ENCODE results near the gene ATP2C2. TPM values are rescaled to one million over a fixed set of nuclear protein-coding genes. Genes with fewer than 3 reads are reported as not detected.

ATP2C2 gene
- total RNA-seq, 1 donor from 2014 or later, result not detected

DNA sequence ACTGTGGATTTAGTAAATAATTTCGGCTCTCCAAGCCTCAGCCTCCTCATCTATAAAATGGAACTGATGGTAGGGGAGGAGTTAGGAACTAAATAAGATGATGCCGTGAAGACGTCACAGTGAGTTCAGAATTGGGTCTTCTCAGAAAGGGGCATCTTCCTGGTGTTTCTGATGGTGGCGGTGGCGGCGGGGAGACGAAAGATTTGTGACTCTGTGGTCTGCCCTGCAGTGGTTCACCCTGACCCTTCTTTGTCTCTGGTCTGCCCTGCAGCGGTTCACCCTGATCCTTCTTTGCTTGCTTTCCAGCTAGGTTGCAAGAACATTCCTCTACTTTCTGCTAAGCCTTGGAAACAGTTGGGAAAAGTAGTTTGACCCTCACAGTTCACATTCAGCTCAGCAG lies 39.3 kb upstream of the ATP2C2 start:
- no peak for DNase-seq
- intact Hi-C loops (cut with micrococcal nuclease), result no loop called here
- CTCF ChIA-PET, result no interaction called here

GRCh38 chr16:84329843-84330684 lies 38.3 kb upstream of the ATP2C2 start:
- ATAC-seq (ENCODE audit: low read depth) (no peak), DNase-seq (no peak)
- H3K27ac Mint-ChIP-seq, result no peak overlapping the region
- TF ChIP-seq, protein P1, sequence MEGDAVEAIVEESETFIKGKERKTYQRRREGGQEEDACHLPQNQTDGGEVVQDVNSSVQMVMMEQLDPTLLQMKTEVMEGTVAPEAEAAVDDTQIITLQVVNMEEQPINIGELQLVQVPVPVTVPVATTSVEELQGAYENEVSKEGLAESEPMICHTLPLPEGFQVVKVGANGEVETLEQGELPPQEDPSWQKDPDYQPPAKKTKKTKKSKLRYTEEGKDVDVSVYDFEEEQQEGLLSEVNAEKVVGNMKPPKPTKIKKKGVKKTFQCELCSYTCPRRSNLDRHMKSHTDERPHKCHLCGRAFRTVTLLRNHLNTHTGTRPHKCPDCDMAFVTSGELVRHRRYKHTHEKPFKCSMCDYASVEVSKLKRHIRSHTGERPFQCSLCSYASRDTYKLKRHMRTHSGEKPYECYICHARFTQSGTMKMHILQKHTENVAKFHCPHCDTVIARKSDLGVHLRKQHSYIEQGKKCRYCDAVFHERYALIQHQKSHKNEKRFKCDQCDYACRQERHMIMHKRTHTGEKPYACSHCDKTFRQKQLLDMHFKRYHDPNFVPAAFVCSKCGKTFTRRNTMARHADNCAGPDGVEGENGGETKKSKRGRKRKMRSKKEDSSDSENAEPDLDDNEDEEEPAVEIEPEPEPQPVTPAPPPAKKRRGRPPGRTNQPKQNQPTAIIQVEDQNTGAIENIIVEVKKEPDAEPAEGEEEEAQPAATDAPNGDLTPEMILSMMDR (IDR thresholded peaks at IDR 0.05), result no peak
- intact Hi-C loops (cut with micrococcal nuclease), result no loop called here
- H3K36me3 Mint-ChIP-seq (ENCODE audit: low read depth), result no peaks in the 10 kb centered on the region
- peaks cover 12% of the 10 kb centered on the region for H3K27me3 Mint-ChIP-seq
- no peak overlapping the region for H3K4me3 Mint-ChIP-seq
- H3K9me3 Mint-ChIP-seq, result no peaks in the 10 kb centered on the region
- ChIA-PET POLR2A (no interaction called here), CTCF (no interaction called here)
- no peaks in the 10 kb centered on the region for H3K4me1 Mint-ChIP-seq

More for the DNA sequence above, 39.3 kb upstream of the ATP2C2 start:
- Mint-ChIP-seq H3K27me3 (peaks cover 12% of the 10 kb centered on the region), H3K36me3 (ENCODE audit: low read depth) (no peaks in the 10 kb centered on the region), H3K27ac (no peak overlapping the region), H3K9me3 (no peaks in the 10 kb centered on the region), H3K4me1 (no peaks in the 10 kb centered on the region), H3K4me3 (no peak overlapping the region)
- POLR2A ChIA-PET, result no interaction called here
- ATAC-seq (ENCODE audit: low read depth), result no peak
- TF ChIP-seq, protein P1 (IDR thresholded peaks at IDR 0.05), result no peak

- ChIA-PET CTCF (no interaction called here), POLR2A (no interaction called here)
- Mint-ChIP-seq H3K27me3 (peaks cover 12% of the 10 kb centered on the region), H3K4me1 (no peaks in the 10 kb centered on the region), H3K27ac (no peak overlapping the region), H3K36me3 (ENCODE audit: low read depth) (no peaks in the 10 kb centered on the region), H3K9me3 (no peaks in the 10 kb centered on the region), H3K4me3 (no peak overlapping the region)
- no peak for ATAC-seq (ENCODE audit: low read depth)
- TF ChIP-seq, protein P1 (IDR thresholded peaks at IDR 0.05), result no peak
- no peak for DNase-seq
- intact Hi-C loops (cut with micrococcal nuclease), result no loop called here
Observed at GRCh38 chr16:84330685-84331050, 37.7 kb upstream of the ATP2C2 start.

DNA sequence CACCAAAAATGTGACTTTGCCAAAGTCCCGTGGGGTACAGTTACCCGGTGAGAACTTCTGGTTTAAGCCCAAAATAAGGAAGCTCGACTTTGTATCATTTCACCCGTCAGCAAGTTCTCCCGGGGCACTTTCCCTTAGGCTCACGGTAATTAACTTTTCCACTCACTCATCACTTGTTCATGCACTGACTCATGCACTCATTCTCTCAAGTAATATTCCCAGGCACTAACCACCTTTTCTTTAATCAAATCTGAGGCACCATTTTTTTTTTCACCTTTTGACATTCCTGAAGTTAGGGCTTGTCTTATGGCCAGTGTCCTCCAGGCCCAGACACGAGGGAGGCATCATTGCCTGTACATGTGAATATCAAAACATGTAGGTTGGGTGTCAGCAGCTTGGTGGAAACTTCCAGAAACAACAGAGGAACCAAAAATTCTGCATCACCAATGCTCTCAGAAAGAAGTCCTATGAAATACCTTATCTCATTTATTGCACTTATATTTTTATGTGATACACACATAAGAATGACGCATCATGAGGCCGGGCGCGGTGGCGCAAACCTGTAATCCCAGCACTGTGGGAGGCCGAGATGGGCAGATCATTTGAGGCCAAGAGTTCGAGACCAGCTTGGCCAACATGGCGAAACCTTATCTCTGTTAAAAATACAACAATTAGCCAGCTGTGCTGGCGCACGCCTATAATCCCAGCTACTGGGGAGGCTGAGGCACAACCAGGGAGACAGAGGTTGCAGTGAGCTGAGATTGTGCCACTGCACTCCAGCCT lies 36.1 kb upstream of the ATP2C2 start:
- CTCF ChIA-PET, result no interaction called here
- TF ChIP-seq, protein P1 (IDR thresholded peaks at IDR 0.05), result no peak
- Mint-ChIP-seq H3K9me3 (peaks cover 3% of the 10 kb centered on the region), H3K4me1 (no peaks in the 10 kb centered on the region), H3K27ac (no peak overlapping the region), H3K27me3 (peaks cover 12% of the 10 kb centered on the region), H3K36me3 (ENCODE audit: low read depth) (no peaks in the 10 kb centered on the region), H3K4me3 (no peak overlapping the region)
- DNase-seq (no peak), ATAC-seq (ENCODE audit: low read depth) (no peak)
- POLR2A ChIA-PET, result no interaction called here
- intact Hi-C loops (cut with micrococcal nuclease), result no loop called here

- no peak for DNase-seq
- H3K36me3 Mint-ChIP-seq (ENCODE audit: low read depth), result no peaks in the 10 kb centered on the region
- no peak for ATAC-seq (ENCODE audit: low read depth)
- H3K4me3 Mint-ChIP-seq, result no peak overlapping the region
- no peaks in the 10 kb centered on the region for H3K4me1 Mint-ChIP-seq
- CTCF ChIA-PET, result no interaction called here
- intact Hi-C loops (cut with micrococcal nuclease), result no loop called here
- peaks cover 6% of the 10 kb centered on the region for H3K9me3 Mint-ChIP-seq
- TF ChIP-seq, protein P1 (IDR thresholded peaks at IDR 0.05), result no peak
- peaks cover 8% of the 10 kb centered on the region for H3K27me3 Mint-ChIP-seq
- POLR2A ChIA-PET, result no interaction called here
- H3K27ac Mint-ChIP-seq, result no peak overlapping the region
Observed at GRCh38 chr16:84332975-84333684, 35.2 kb upstream of the ATP2C2 start.

All from activated B cell treated with CpG ODN at 0.5 μM for 24 hours (primary cell).